NCI-H345 (cell line): ENCODE measurements around the gene PCSK6.

ENCODE experiments used
- DNase-seq: peaks from one replicate; lab custom pipeline; 2025; lab: John Stamatoyannopoulos, UW

The PCSK6 gene

GRCh38 chr15:101445562-101446517 lies 43.7 kb downstream of the PCSK6 start:
- no peak for DNase-seq

GRCh38 chr15:101444807-101445508 lies 44.5 kb downstream of the PCSK6 start:
- DNase-seq, result no peak

GRCh38 chr15:101444015-101444414 lies 45.5 kb downstream of the PCSK6 start:
- no peak for DNase-seq

- DNase-seq, result no peak
These were observed 47.2 kb downstream of the PCSK6 start for GRCh38 chr15:101442272-101442671.

GRCh38 chr15:101441696-101442095 lies 47.8 kb downstream of the PCSK6 start:
- DNase-seq, result no peak

- no peak for DNase-seq
These were observed 48.5 kb downstream of the PCSK6 start for GRCh38 chr15:101440846-101441590.

- DNase-seq, result no peak
These were observed 49.6 kb downstream of the PCSK6 start for GRCh38 chr15:101439920-101440319.

- no peak for DNase-seq
These were observed 50.1 kb downstream of the PCSK6 start for GRCh38 chr15:101439285-101439919.

GRCh38 chr15:101438482-101439284 lies 50.8 kb downstream of the PCSK6 start:
- peak; percentile 1 for DNase-seq

GRCh38 chr15:101437618-101438481 lies 51.7 kb downstream of the PCSK6 start:
- DNase-seq, result no peak

GRCh38 chr15:101437209-101437608 lies 52.3 kb downstream of the PCSK6 start:
- peak; percentile 83 for DNase-seq

GRCh38 chr15:101436526-101436925 lies 53.0 kb downstream of the PCSK6 start:
- peak; percentile 9 for DNase-seq

- no peak for DNase-seq
These were observed 53.7 kb downstream of the PCSK6 start for GRCh38 chr15:101435761-101436160.

GRCh38 chr15:101434032-101434920 lies 55.2 kb downstream of the PCSK6 start:
- DNase-seq, result no peak

GRCh38 chr15:101433396-101433795 lies 56.1 kb downstream of the PCSK6 start:
- DNase-seq, result no peak

- DNase-seq, result no peak
These were observed 56.5 kb downstream of the PCSK6 start for GRCh38 chr15:101432982-101433381.

- DNase-seq, result no peak
These were observed 57.8 kb downstream of the PCSK6 start for GRCh38 chr15:101431748-101432147.

- no peak for DNase-seq
These were observed 58.2 kb downstream of the PCSK6 start for GRCh38 chr15:101431301-101431700.

GRCh38 chr15:101429646-101430045 lies 59.9 kb downstream of the PCSK6 start:
- DNase-seq, result no peak
